ENCODE results near the gene GRID2.

GRID2 gene

DNA sequence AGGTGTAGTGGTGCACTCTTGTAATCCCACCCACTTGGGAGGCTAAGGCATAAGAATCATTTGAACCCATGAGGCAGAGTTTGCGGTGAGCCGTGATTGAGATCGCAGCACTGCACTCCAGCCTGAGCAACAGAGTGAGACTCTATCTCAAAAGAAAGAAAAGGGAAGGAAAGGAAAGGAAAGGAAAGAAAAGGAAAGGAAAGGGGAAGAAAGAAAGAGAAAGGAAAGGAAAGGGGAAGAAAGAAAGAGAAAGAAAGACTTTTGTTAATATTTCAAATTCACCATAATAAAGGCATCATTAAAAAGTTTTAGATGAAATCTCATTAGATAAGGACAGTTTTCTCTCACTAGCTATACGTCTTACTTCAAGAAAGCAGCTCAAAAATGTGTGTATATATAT lies 864.3 kb downstream of the GRID2 start:
- TF ChIP-seq, protein P1, sequence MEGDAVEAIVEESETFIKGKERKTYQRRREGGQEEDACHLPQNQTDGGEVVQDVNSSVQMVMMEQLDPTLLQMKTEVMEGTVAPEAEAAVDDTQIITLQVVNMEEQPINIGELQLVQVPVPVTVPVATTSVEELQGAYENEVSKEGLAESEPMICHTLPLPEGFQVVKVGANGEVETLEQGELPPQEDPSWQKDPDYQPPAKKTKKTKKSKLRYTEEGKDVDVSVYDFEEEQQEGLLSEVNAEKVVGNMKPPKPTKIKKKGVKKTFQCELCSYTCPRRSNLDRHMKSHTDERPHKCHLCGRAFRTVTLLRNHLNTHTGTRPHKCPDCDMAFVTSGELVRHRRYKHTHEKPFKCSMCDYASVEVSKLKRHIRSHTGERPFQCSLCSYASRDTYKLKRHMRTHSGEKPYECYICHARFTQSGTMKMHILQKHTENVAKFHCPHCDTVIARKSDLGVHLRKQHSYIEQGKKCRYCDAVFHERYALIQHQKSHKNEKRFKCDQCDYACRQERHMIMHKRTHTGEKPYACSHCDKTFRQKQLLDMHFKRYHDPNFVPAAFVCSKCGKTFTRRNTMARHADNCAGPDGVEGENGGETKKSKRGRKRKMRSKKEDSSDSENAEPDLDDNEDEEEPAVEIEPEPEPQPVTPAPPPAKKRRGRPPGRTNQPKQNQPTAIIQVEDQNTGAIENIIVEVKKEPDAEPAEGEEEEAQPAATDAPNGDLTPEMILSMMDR (IDR thresholded peaks at IDR 0.05; ENCODE audit: low read depth, low read length, missing control alignments), result no peak
- H3K4me3 ChIP-seq (replicated peaks; ENCODE audit: low read depth, low read length), result no peak overlapping the region
- no peak for DNase-seq (ENCODE audit: extremely low read depth, low read depth)

DNA sequence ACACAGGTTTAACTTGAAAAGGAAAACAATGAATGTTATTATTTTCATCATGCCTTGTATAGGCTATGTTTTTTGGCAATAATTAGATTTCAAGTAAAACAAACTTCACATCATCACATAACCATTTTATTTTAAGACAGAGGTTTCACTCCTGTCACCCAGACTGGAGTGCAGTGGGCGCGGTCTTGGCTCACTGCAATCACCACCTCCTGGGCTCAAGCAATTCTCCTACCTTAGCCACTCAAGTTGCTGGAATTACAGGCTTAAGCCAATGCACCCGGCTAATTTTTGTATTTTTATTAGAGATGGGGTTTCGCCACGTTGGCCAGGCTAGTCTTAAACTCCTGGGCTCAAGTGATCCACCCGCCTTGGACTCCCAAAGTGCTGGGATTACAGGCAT lies 866.2 kb downstream of the GRID2 start:
- no peak overlapping the region for H3K4me3 ChIP-seq (replicated peaks; ENCODE audit: low read depth, low read length)
- TF ChIP-seq, protein P1 (IDR thresholded peaks at IDR 0.05; ENCODE audit: low read depth, low read length, missing control alignments), result no peak
- no peak for DNase-seq (ENCODE audit: extremely low read depth, low read depth)

DNA sequence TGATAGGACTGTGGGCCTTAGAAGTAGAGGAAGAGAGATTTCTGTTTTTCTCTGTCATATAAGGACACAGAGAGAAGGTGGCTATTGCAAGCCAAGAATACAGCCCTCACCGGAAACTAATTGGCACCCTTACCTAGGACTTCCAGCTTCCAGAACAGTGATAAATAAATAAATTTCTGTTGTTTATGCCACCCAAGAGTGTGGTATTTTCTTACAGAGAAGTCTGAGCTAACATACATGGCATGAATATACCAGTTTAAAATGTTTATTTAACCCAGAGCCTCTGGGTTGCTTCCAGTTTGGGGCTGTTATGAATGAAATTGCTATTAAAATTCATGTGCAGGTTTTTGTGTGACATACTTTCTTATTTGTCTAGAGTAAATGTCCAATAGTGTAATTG lies 870.8 kb downstream of the GRID2 start:
- TF ChIP-seq, protein P1 (IDR thresholded peaks at IDR 0.05; ENCODE audit: low read depth, low read length, missing control alignments), result no peak
- no peak overlapping the region for H3K4me3 ChIP-seq (replicated peaks; ENCODE audit: low read depth, low read length)
- no peak for DNase-seq (ENCODE audit: extremely low read depth, low read depth)

DNA sequence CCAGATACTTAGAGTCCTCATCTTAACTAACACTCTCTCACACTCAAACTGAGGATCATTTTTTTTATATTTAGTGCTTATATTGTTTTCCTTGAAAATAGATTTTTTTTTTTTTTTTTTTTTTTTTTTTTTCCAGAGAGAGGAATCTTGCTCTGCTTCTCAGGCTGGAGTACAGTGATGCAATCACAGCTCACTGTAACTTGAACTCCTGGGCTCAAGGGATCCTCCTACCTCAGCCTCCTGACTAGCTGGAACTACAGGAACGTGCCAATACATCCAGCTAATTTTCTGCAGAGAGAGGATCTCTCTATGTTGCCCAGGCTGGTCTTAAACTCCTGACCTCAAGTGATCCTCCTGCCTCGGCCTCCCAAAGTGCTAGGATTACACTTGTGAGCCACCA lies 874.5 kb downstream of the GRID2 start:
- no peak for DNase-seq (ENCODE audit: extremely low read depth, low read depth)
- TF ChIP-seq, protein P1 (IDR thresholded peaks at IDR 0.05; ENCODE audit: low read depth, low read length, missing control alignments), result no peak
- H3K4me3 ChIP-seq (replicated peaks; ENCODE audit: low read depth, low read length), result no peak overlapping the region

DNA sequence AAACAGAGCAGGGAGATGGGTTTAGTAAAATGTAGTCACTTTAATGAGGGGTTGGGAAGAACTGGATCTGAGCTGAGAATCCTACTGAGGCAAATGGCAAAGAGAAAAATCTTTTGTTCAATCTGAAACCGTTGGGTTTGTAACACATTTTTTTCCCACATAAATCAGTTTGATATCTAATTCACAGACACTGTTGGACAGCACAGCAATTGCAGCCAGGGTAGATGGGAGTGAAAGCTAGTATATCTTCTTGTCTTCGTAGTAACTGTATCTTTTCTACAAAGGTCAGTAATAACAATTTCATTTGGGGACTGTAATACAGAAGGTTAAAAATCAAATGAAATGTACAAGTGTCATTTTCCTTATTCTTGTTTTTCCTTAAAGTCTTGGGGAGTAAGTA lies 875.3 kb downstream of the GRID2 start:
- H3K4me3 ChIP-seq (replicated peaks; ENCODE audit: low read depth, low read length), result no peak overlapping the region
- DNase-seq (ENCODE audit: extremely low read depth, low read depth), result no peak
- TF ChIP-seq, protein P1 (IDR thresholded peaks at IDR 0.05; ENCODE audit: low read depth, low read length, missing control alignments), result no peak

DNA sequence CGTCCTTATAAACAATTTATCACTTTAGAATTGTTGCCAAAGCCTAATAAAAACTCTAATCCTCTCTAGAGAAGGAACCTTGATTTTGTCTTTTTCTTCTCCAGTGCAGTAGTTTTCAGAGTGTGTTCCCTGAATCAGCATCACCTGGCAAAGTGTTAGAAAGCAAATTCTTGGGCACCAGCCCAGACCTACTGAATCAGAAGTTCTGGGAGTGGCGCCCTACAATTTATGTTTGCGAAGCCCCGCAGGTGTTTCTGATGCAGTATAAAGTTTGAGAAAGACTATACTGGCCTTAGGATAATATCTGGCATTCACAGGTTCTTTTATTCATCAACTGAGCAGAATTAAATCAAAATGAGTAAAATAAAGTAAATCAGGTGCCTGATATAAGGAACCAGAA lies 879.0 kb downstream of the GRID2 start:
- DNase-seq (ENCODE audit: extremely low read depth, low read depth), result no peak
- TF ChIP-seq, protein P1 (IDR thresholded peaks at IDR 0.05; ENCODE audit: low read depth, low read length, missing control alignments), result no peak
- no peak overlapping the region for H3K4me3 ChIP-seq (replicated peaks; ENCODE audit: low read depth, low read length)

DNA sequence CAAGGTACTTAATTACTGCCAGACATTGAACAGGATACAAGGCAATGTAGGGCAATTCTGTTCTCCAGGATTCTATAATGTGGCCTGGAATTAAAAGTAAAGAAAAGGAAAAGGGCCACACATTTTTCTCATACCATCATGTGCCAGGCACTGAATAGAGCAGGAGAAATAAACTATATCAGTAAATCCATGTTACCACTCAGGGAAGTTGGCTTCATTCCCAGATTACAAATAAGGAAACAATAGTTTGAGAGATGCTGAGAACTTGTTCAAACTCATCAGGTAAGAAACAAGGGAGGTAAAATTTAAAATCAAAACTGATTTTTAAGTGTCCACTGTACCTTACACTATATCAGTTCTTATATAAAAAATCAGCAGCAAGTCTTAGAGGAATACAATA lies 879.8 kb downstream of the GRID2 start:
- no peak for DNase-seq (ENCODE audit: extremely low read depth, low read depth)
- TF ChIP-seq, protein P1 (IDR thresholded peaks at IDR 0.05; ENCODE audit: low read depth, low read length, missing control alignments), result no peak
- no peak overlapping the region for H3K4me3 ChIP-seq (replicated peaks; ENCODE audit: low read depth, low read length)
